ENCODE measurements around the gene ADCK1. TPM values are rescaled to one million over a fixed set of nuclear protein-coding genes. Genes with fewer than 3 reads are reported as not detected.

Gene ADCK1
- total and polyA plus RNA-seq, 9 of the 15 experiments (the other 6 are each of a cell fraction or from before 2014, with no cell fraction given), result 2.8 to 8.9 (median 4.3) TPM

DNA sequence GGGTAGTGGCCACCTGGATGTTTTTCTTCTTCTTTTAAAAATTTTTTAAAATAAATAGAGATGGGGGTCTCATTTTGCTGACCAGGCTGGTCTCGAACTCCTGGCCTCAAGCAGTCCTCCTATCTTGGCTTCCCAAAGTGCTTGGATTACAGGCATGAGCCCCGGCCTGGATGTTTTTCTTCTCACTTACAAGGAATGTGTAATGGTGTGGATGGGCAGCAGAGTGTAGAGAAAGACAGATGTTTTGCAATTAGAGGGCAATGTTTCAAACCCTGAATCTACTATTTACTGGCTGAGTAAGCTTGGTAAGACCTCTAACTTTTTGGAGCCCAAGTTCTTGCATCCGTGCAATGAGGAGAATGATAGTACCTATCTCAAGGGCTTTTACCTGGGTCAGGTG lies 48.1 kb downstream of the ADCK1 start:
- Histone ChIP-seq H3K9me3 (replicated peaks; ENCODE audit: control insufficient read depth, insufficient read depth, low read depth, low read length) (no peaks in the 10 kb centered on the region), H3K36me3 (ENCODE audit: control insufficient read depth, insufficient read depth, low read length) (no peaks in the 10 kb centered on the region), H3K27me3 (ENCODE audit: control insufficient read depth in 2 of 2, insufficient read depth in 2 of 2, low read length in 2 of 2) (no peaks in the 10 kb centered on the region), H3K9me1 (ENCODE audit: control insufficient read depth, insufficient read depth, low read length) (no peaks in the 10 kb centered on the region), H2AFZ (ENCODE audit: low read depth, low read length) (no peak overlapping the region), H3K4me1 (replicated peaks in 1 of 2; ENCODE audit: control insufficient read depth in 2 of 2, insufficient read depth in 2 of 2, low read length in 2 of 2) (no peaks in the 10 kb centered on the region; a peak in 1 of 5 replicates), H3K4me2 (ENCODE audit: insufficient read depth, low read length) (no peak overlapping the region), H3K9ac (ENCODE audit: insufficient read depth in 1 of 2, low read depth in 2 of 2, low read length in 2 of 2) (no peak overlapping the region), H3K79me2 (ENCODE audit: control insufficient read depth, insufficient read depth, low read length) (no peaks in the 10 kb centered on the region), H3K4me3 (no peak overlapping the region), H3K27ac (ENCODE audit: extremely low read depth, low read depth, low read length) (no peak overlapping the region), H4K20me1 (replicated peaks; ENCODE audit: control insufficient read depth, insufficient read depth, low read length) (no peaks in the 10 kb centered on the region)
- ChIA-PET POLR2A (interaction anchor here (0.9 kb wide), 1 partner anchor 11 kb away, joined by 3 read pairs; no protein-coding TSS in a partner anchor), CTCF (ENCODE audit: low intra/inter-chr PET ratio) (no interaction called here)
- BruUV-seq (replicated peaks), result no TSS peak
- DNase-seq (ENCODE audit: extremely low read depth in 1 of 4, low spot score in 3 of 4), result no peak
- intact Hi-C loops (cut with micrococcal nuclease) (no loop called here), in situ Hi-C loops (cut with MboI) (no loop called here)
- 58% methylated on average over 3 of the region's 3 CpGs for WGBS (ENCODE audit: insufficient coverage, low coverage, missing lambda C conversion rate)
- no peak for FAIRE-seq
- ATAC-seq, result no peak
- TF ChIP-seq, protein P1, sequence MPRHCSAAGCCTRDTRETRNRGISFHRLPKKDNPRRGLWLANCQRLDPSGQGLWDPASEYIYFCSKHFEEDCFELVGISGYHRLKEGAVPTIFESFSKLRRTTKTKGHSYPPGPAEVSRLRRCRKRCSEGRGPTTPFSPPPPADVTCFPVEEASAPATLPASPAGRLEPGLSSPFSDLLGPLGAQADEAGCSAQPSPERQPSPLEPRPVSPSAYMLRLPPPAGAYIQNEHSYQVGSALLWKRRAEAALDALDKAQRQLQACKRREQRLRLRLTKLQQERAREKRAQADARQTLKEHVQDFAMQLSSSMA (CRISPR knock-in tag; IDR thresholded peaks at IDR 0.05), result no peak
- no peak for TF ChIP-seq CHD4 (IDR thresholded peaks at IDR 0.05; ENCODE audit: insufficient read depth, insufficient replicate concordance, low read depth, low read length, poor library complexity, severe bottlenecking)
- TF ChIP-seq, protein P2, sequence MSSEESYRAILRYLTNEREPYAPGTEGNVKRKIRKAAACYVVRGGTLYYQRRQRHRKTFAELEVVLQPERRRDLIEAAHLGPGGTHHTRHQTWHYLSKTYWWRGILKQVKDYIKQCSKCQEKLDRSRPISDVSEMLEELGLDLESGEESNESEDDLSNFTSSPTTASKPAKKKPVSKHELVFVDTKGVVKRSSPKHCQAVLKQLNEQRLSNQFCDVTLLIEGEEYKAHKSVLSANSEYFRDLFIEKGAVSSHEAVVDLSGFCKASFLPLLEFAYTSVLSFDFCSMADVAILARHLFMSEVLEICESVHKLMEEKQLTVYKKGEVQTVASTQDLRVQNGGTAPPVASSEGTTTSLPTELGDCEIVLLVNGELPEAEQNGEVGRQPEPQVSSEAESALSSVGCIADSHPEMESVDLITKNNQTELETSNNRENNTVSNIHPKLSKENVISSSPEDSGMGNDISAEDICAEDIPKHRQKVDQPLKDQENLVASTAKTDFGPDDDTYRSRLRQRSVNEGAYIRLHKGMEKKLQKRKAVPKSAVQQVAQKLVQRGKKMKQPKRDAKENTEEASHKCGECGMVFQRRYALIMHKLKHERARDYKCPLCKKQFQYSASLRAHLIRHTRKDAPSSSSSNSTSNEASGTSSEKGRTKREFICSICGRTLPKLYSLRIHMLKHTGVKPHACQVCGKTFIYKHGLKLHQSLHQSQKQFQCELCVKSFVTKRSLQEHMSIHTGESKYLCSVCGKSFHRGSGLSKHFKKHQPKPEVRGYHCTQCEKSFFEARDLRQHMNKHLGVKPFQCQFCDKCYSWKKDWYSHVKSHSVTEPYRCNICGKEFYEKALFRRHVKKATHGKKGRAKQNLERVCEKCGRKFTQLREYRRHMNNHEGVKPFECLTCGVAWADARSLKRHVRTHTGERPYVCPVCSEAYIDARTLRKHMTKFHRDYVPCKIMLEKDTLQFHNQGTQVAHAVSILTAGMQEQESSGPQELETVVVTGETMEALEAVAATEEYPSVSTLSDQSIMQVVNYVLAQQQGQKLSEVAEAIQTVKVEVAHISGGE (CRISPR knock-in tag; IDR thresholded peaks at IDR 0.05), result no peak
- TF ChIP-seq PRMT5 (CRISPR knock-in tag; IDR thresholded peaks at IDR 0.05), result no peak
- TF ChIP-seq SETDB1 (IDR thresholded peaks at IDR 0.05; ENCODE audit: low read length), result no peak
- TF ChIP-seq, protein P3, sequence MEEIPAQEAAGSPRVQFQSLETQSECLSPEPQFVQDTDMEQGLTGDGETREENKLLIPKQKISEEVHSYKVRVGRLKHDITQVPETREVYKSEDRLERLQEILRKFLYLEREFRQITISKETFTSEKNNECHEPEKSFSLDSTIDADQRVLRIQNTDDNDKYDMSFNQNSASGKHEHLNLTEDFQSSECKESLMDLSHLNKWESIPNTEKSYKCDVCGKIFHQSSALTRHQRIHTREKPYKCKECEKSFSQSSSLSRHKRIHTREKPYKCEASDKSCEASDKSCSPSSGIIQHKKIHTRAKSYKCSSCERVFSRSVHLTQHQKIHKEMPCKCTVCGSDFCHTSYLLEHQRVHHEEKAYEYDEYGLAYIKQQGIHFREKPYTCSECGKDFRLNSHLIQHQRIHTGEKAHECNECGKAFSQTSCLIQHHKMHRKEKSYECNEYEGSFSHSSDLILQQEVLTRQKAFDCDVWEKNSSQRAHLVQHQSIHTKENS (CRISPR knock-in tag; IDR thresholded peaks at IDR 0.05), result no peak
- no peak for TF ChIP-seq MYBL2 (IDR thresholded peaks at IDR 0.05; ENCODE audit: low read depth)
- TF ChIP-seq MYBL2 (CRISPR knock-in tag; IDR thresholded peaks at IDR 0.05; ENCODE audit: borderline replicate concordance), result no peak
- TF ChIP-seq SLC30A9 (CRISPR knock-in tag; IDR thresholded peaks at IDR 0.05), result no peak
- no peak for TF ChIP-seq DPF2 (IDR thresholded peaks at IDR 0.05)
- TF ChIP-seq ESRRB (CRISPR knock-in tag; IDR thresholded peaks at IDR 0.05; ENCODE audit: borderline replicate concordance), result no peak
- no peak for TF ChIP-seq ZNF766 (CRISPR knock-in tag; conservative IDR thresholded peaks at IDR 0.05)
- no peak for TF ChIP-seq SMARCC2 (IDR thresholded peaks at IDR 0.05; ENCODE audit: low read depth)
- TF ChIP-seq ZNF507 (tag; conservative IDR thresholded peaks at IDR 0.05), result no peak
- TF ChIP-seq PHB (CRISPR knock-in tag; IDR thresholded peaks at IDR 0.05), result no peak
- TF ChIP-seq, protein P4, sequence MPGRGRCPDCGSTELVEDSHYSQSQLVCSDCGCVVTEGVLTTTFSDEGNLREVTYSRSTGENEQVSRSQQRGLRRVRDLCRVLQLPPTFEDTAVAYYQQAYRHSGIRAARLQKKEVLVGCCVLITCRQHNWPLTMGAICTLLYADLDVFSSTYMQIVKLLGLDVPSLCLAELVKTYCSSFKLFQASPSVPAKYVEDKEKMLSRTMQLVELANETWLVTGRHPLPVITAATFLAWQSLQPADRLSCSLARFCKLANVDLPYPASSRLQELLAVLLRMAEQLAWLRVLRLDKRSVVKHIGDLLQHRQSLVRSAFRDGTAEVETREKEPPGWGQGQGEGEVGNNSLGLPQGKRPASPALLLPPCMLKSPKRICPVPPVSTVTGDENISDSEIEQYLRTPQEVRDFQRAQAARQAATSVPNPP (IDR thresholded peaks at IDR 0.05; ENCODE audit: borderline replicate concordance, insufficient read depth, insufficient read length), result no peak
- TF ChIP-seq SAP30 (IDR thresholded peaks at IDR 0.05; ENCODE audit: borderline replicate concordance, insufficient read depth, low read depth, low read length, poor library complexity, severe bottlenecking), result no peak

Data from K562 (cell line).